GM12878 (cell line): Measurements from ENCODE around the gene MAST3. TPM values are rescaled to one million over a fixed set of nuclear protein-coding genes. Genes with fewer than 3 reads are reported as not detected.

Source experiments
- ATAC-seq: fragments of 200-7000 bp; cut with Tn5 transposase; 3 replicates; pipeline ENCODE4 v1.9.1; 2020; ENCODE audit warnings: mild to moderate bottlenecking, moderate library complexity
- BruUV-seq: library from RNA; stranded (reverse); fragments of 400-500 nt; replicated peaks from 2 replicates; lab custom pipeline; 2021; lab: Mats Ljungman, UMichigan
- CTCF ChIA-PET: fragments of 300-600 bp; sonication (Branson Sonifier 250); formaldehyde crosslinking; extraction: SDS; loops from one replicate; lab custom pipeline; 2021; ENCODE audit warnings: inconsistent platforms; lab: Yijun Ruan, JAX
- POLR2A ChIA-PET: fragments of 350-600 bp; formaldehyde crosslinking; extraction: SDS; loops from one replicate; lab custom pipeline; 2021; ENCODE audit warnings: inconsistent platforms; lab: Charles Lee
- RAD21 ChIA-PET: fragments of 300-600 bp; sonication (Branson Sonifier 250); formaldehyde crosslinking; loops from one replicate; lab custom pipeline; 2023; ENCODE audit warnings: antibody characterized with exemption; ENCODE audit not compliant: unreplicated experiment; lab: Charles Lee
- SMC1A ChIA-PET: fragments of 300-600 bp; sonication (Branson Sonifier 250); formaldehyde crosslinking; loops from one replicate; lab custom pipeline; 2023; ENCODE audit not compliant: unreplicated experiment, uncharacterized antibody; lab: Charles Lee
- DNase-seq: peaks from one replicate; pipeline ENCODE4 v3.0.0-alpha.2; 2011; ENCODE audit warnings: low read depth, low spot score
- FAIRE-seq: peaks from 3 replicates; lab custom pipeline; 2011; peaks lifted over from hg19 to GRCh38; lab: Jason Lieb, UNC
- H2AFZ ChIP-seq: 2 replicates; pipeline ENCODE4 v1.6.0; 2011; ENCODE audit warnings: low read depth, low read length, control low read depth; ENCODE audit not compliant: control insufficient read depth
- H3K27ac ChIP-seq: 2 replicates; pipeline ENCODE4 v1.5.1; 2011; ENCODE audit warnings: control low read depth; ENCODE audit not compliant: control insufficient read depth, insufficient read depth
- H3K27me3 ChIP-seq, 2 experiments: replicated peaks in 1 of 2; 2 replicates each; pipeline versions ENCODE4 v1.6.0 to v1.6.1; 2011; ENCODE audit warnings: low read length in 1 of 2; ENCODE audit not compliant: control insufficient read depth in 2 of 2, insufficient read depth in 2 of 2
- H3K36me3 ChIP-seq, 2 experiments: 2 replicates each; pipeline ENCODE4 v1.5.1; 2011; ENCODE audit warnings: low read length in 1 of 2; ENCODE audit not compliant: control insufficient read depth in 2 of 2, insufficient read depth in 2 of 2
- H3K4me1 ChIP-seq: 2 replicates; pipeline ENCODE4 v1.6.1; 2011; ENCODE audit warnings: mild to moderate bottlenecking, low read length, moderate library complexity, mixed read lengths; ENCODE audit not compliant: control insufficient read depth, insufficient read depth
- H3K4me2 ChIP-seq: 2 replicates; pipeline ENCODE4 v1.6.0; 2011; ENCODE audit warnings: control low read depth; ENCODE audit not compliant: control insufficient read depth, insufficient read depth
- H3K4me3 ChIP-seq: fragments of 200-600 bp; sonication (generic); 2 replicates; pipeline ENCODE4 v1.5.1; 2016
- H3K79me2 ChIP-seq: 2 replicates; pipeline ENCODE4 v1.6.0; 2011; ENCODE audit warnings: low read length; ENCODE audit not compliant: control insufficient read depth, insufficient read depth
- H3K9ac ChIP-seq: 2 replicates; pipeline ENCODE4 v1.8.0; 2011; ENCODE audit warnings: low read length, control low read depth, mixed read lengths; ENCODE audit not compliant: control insufficient read depth, insufficient read depth
- H3K9me3 ChIP-seq: replicated peaks from 3 replicates; pipeline ENCODE4 v1.5.1; 2011; ENCODE audit warnings: mild to moderate bottlenecking, low read length; ENCODE audit not compliant: control insufficient read depth, insufficient read depth
- H4K20me1 ChIP-seq: 2 replicates; pipeline ENCODE4 v1.6.0; 2011; ENCODE audit not compliant: control insufficient read depth, insufficient read depth
- CUX1 ChIP-seq: IDR thresholded peaks from 2 replicates; pipeline ENCODE4 v1.6.1; 2012; ENCODE audit warnings: improper control_type of control experiment, low read depth, low read length; ENCODE audit not compliant: insufficient replicate concordance
- PML ChIP-seq: IDR thresholded peaks from 2 replicates; pipeline ENCODE4 v1.6.1; 2012; ENCODE audit warnings: low read length, inconsistent platforms
- SP1 ChIP-seq: IDR thresholded peaks from one replicate; pipeline ENCODE4 v1.6.1; 2011; ENCODE audit warnings: low read depth, low read length
- ZNF24 ChIP-seq: fragments of 450-650 bp; IDR thresholded peaks from 2 replicates; pipeline ENCODE4 v1.6.1; 2017; ENCODE audit warnings: antibody characterized with exemption, mild to moderate bottlenecking
- WGBS: methylation state at CpG from one replicate; pipeline ENCODE4 v1.1.6; 2016; ENCODE audit warnings: low lambda C conversion rate; ENCODE audit not compliant: insufficient replicate concordance, insufficient coverage; ENCODE audit errors: missing lambda C conversion rate; 5-methylcytosine and 5-hydroxymethylcytosine counted together
- in situ Hi-C: fragments of 300-500 bp; cut with MboI; formaldehyde crosslinking; loops from 9 replicates; pipeline ENCODE4 v1.14.3; 2018; ENCODE audit warnings: mixed read lengths
- intact Hi-C: fragments of 100-400 bp; cut with micrococcal nuclease; formaldehyde crosslinking; loops from one replicate; pipeline ENCODE4 v1.14.2; 2022; ENCODE audit not compliant: unreplicated experiment
- polyA plus RNA-seq, 11 experiments: library from polyadenylated mRNA; depleted of rRNA in 4 of 11; unstranded in 6 of 11; stranded (reverse) in 5 of 11; fragments of >200 nt; fragmentation: Nextera tagmentation in 4 of 11; fragmentation: Illumina TruSeq in 1 of 11; extraction: Ambion mirVana in 4 of 11; extraction: Trizol in 1 of 11; gene quantifications; 1 replicate in 1 of 11; 2 replicates in 10 of 11; pipeline versions ENCODE4 v1.2.1 to v1.2.3, GENCODE V29; 2011 to 2016; ENCODE audit warnings: inconsistent platforms in 2 of 11, missing spikeins in 2 of 11, low read depth in 1 of 11
- total RNA-seq, 4 experiments: library from RNA; depleted of rRNA in 3 of 4; stranded (reverse); fragments of >200 nt in 3 of 4; fragmentation: Illumina TruSeq in 1 of 4; extraction: Trizol in 1 of 4; gene quantifications; 2 replicates each; pipeline versions ENCODE4 v1.2.1 to v1.2.3, GENCODE V29; 2013 to 2021

MAST3 gene
- total and polyA plus RNA-seq, 10 of the 15 experiments (the other 5 are each of a cell fraction or from before 2014, with no cell fraction given) = 3.0 to 22.2 (median 7.5) TPM

- no peak for TF ChIP-seq CUX1
Observed at GRCh38 chr19:18069383-18069782, 28.2 kb upstream of the MAST3 start (continued).

- in situ Hi-C loops = no loop called here
- no peak overlapping the region for H3K4me2 ChIP-seq
- ChIA-PET CTCF (interaction anchor here (0.5 kb wide), 1 partner anchor 18 kb away, joined by 4 read pairs; no protein-coding TSS in a partner anchor), POLR2A (interaction anchor here (0.6 kb wide), 1 partner anchor 21 kb away, joined by 4 read pairs; no protein-coding TSS in a partner anchor), SMC1A (interaction anchor here (1.2 kb wide), 1 partner anchor 39 kb away, joined by 3 read pairs; no protein-coding TSS in a partner anchor), RAD21 (no interaction called here)
- DNase-seq (no peak), FAIRE-seq (no peak), ATAC-seq (no peak)
- H3K9me3 ChIP-seq = no peaks in the 10 kb centered on the region
- H2AFZ ChIP-seq = no peak overlapping the region
- no peak overlapping the region for H3K4me3 ChIP-seq
- H3K79me2 ChIP-seq = no peaks in the 10 kb centered on the region
- no TSS peak for BruUV-seq
- no peak overlapping the region for H3K27ac ChIP-seq
- WGBS = 97% methylated on average over 11 of the region's 11 CpGs
- intact Hi-C loops = no loop called here
- peaks cover 0 to 5% of the 10 kb centered on the region in 2 experiments; a peak in 3 of 4 replicates for H3K36me3 ChIP-seq
- no peaks in the 10 kb centered on the region for H3K4me1 ChIP-seq
- H4K20me1 ChIP-seq = no peaks in the 10 kb centered on the region
- H3K9ac ChIP-seq = no peak overlapping the region
- H3K27me3 ChIP-seq = no peaks in the 10 kb centered on the region
- TF ChIP-seq SP1 = no peak
- TF ChIP-seq ZNF24 = no peak
- TF ChIP-seq PML = no peak
Observed at GRCh38 chr19:18070181-18070580, 27.4 kb upstream of the MAST3 start.
